AG04449 (cell line): ENCODE data around the gene ASF1B.
A peak's percentile ranks its signal among the peaks of the same experiment; 100 is the strongest.
"Not testable (repeated sequence)": the region's sequence is repeated elsewhere in the genome, so short reads cannot be mapped to it uniquely, and the experiment has no call there.

Source experiments
- CTCF ChIA-PET: fragments of 350-600 bp; formaldehyde crosslinking; extraction: SDS; loops from one replicate; lab custom pipeline; 2021; ENCODE audit warnings: antibody characterized with exemption; lab: Yijun Ruan, JAX
- POLR2A ChIA-PET: fragments of 400-600, 350-600 bp; formaldehyde crosslinking; extraction: SDS; loops from one replicate; lab custom pipeline; 2020; ENCODE audit warnings: antibody characterized with exemption, inconsistent platforms; lab: Yijun Ruan, JAX
- DNase-seq: peaks from one replicate; pipeline ENCODE4 v3.0.0-alpha.2; 2010; ENCODE audit warnings: low read depth, low spot score
- H3K4me3 ChIP-seq: 2 replicates; pipeline ENCODE4 v1.5.1; 2011; ENCODE audit warnings: low read depth, mild to moderate bottlenecking, control low read depth, low read length
- CTCF ChIP-seq: IDR thresholded peaks from one replicate; pipeline ENCODE4 v1.5.1; 2011; ENCODE audit warnings: mild to moderate bottlenecking, moderate library complexity, low read length, control low read depth, inconsistent platforms; ENCODE audit not compliant: insufficient read depth; ENCODE audit errors: missing control alignments

ASF1B gene

GRCh38 chr19:14149509-14149994 is 13.2 kb upstream of the ASF1B start:
- no peak overlapping the region for H3K4me3 ChIP-seq

GRCh38 chr19:14148751-14149410 is 12.5 kb upstream of the ASF1B start:
- no peak for DNase-seq
- CTCF ChIA-PET = interaction anchor here (0.8 to 9.3 kb wide), 17 partner anchors 10 to 335 kb away, joined by 3 to 101 read pairs (median 5); partner anchors contain the start of genes ADGRE5 and ASF1B
- no peak for TF ChIP-seq CTCF
- POLR2A ChIA-PET = no interaction called here
- H3K4me3 ChIP-seq = no peak overlapping the region

More at GRCh38 chr19:14149509-14149994, 13.2 kb upstream of the ASF1B start:
- ChIA-PET POLR2A (no interaction called here), CTCF (interaction anchor here (1.1 to 9.3 kb wide), 3 partner anchors 9 to 200 kb away, joined by 3 to 101 read pairs (median 77); partner anchors contain the start of gene ASF1B)
- DNase-seq = no peak
- no peak for TF ChIP-seq CTCF

GRCh38 chr19:14147797-14148605 is 11.6 kb upstream of the ASF1B start:
- DNase-seq = no peak
- ChIA-PET POLR2A (no interaction called here), CTCF (interaction anchor here (0.8 to 9.3 kb wide), 19 partner anchors 10 to 336 kb away, joined by 3 to 101 read pairs (median 5); partner anchors contain the start of genes ADGRE5 and ASF1B)
- no peak overlapping the region for H3K4me3 ChIP-seq
- peak; percentile 91 for TF ChIP-seq CTCF

- TF ChIP-seq CTCF = no peak
- CTCF ChIA-PET = interaction anchor here (0.9 to 9.3 kb wide), 12 partner anchors 9 to 338 kb away, joined by 3 to 101 read pairs (median 6); partner anchors contain the start of genes ADGRE5 and ASF1B
- POLR2A ChIA-PET = interaction anchor here (1.0 kb wide), 1 partner anchor 10 kb away, joined by 3 read pairs; no protein-coding TSS in a partner anchor
- no peak overlapping the region for H3K4me3 ChIP-seq
- DNase-seq = peak; percentile 46
These were observed 10.4 kb upstream of the ASF1B start for GRCh38 chr19:14146789-14147216.

- POLR2A ChIA-PET = interaction anchor here (1.0 kb wide), 1 partner anchor 9 kb away, joined by 3 read pairs; no protein-coding TSS in a partner anchor
- CTCF ChIA-PET = interaction anchor here (0.9 to 9.3 kb wide), 7 partner anchors 8 to 266 kb away, joined by 3 to 101 read pairs (median 3); partner anchors contain the start of gene ASF1B
- H3K4me3 ChIP-seq, DNase-seq: not testable (repeated sequence)
These were observed 9.8 kb upstream of the ASF1B start for GRCh38 chr19:14146169-14146568.

GRCh38 chr19:14145381-14145780 is 9.0 kb upstream of the ASF1B start:
- TF ChIP-seq CTCF = no peak
- DNase-seq = no peak
- H3K4me3 ChIP-seq = no peak overlapping the region
- POLR2A ChIA-PET = no interaction called here
- CTCF ChIA-PET = interaction anchor here (0.7 to 9.3 kb wide), 6 partner anchors 8 to 261 kb away, joined by 3 to 101 read pairs (median 18); partner anchors contain the start of gene ASF1B
